DOHH2 (cell line): ENCODE measurements around the gene PRR15L.

Source experiments
- H3F3A ChIP-seq: fragments of 200-600 bp; sonication (generic), shearing (Covaris generic); 2 replicates; pipeline ENCODE4 v1.6.0; 2016; ENCODE audit warnings: antibody characterized with exemption, mild to moderate bottlenecking; ENCODE audit not compliant: control insufficient read depth, insufficient read depth
- H3K27ac ChIP-seq: fragments of 200-600 bp; sonication (generic); 2 replicates; pipeline ENCODE4 v1.5.1; 2014; ENCODE audit warnings: low read depth, mild to moderate bottlenecking, low read length, moderate library complexity
- H3K27me3 ChIP-seq: fragments of 200-600 bp; sonication (generic); 2 replicates; pipeline ENCODE4 v1.6.1; 2014; ENCODE audit warnings: mild to moderate bottlenecking, low read length, mixed read lengths; ENCODE audit not compliant: control insufficient read depth
- H3K36me3 ChIP-seq: fragments of 200-600 bp; sonication (generic); 2 replicates; pipeline ENCODE4 v1.6.1; 2014; ENCODE audit warnings: mild to moderate bottlenecking, low read length, moderate library complexity, mixed read lengths; ENCODE audit not compliant: control insufficient read depth
- H3K4me1 ChIP-seq: fragments of 200-600 bp; sonication (generic); 2 replicates; pipeline ENCODE4 v1.6.1; 2014; ENCODE audit warnings: mild to moderate bottlenecking, low read length, mixed read lengths; ENCODE audit not compliant: control insufficient read depth
- H3K4me2 ChIP-seq: fragments of 200-600 bp; sonication (generic); 2 replicates; pipeline ENCODE4 v1.6.0; 2014; ENCODE audit warnings: mild to moderate bottlenecking, low read length, moderate library complexity
- H3K4me3 ChIP-seq: fragments of 200-600 bp; sonication (generic); 2 replicates; pipeline ENCODE4 v1.5.1; 2014; ENCODE audit warnings: mild to moderate bottlenecking, low read length, mixed read lengths
- H3K79me2 ChIP-seq: fragments of 200-600 bp; sonication (generic); 2 replicates; pipeline ENCODE4 v1.6.1; 2014; ENCODE audit warnings: mild to moderate bottlenecking, low read length, mixed read lengths; ENCODE audit not compliant: control insufficient read depth
- H3K9me2 ChIP-seq: fragments of 200-600 bp; sonication (generic); replicated peaks from 2 replicates; pipeline ENCODE4 v1.6.1; 2014; ENCODE audit warnings: mild to moderate bottlenecking, low read length, mixed read lengths; ENCODE audit not compliant: control insufficient read depth
- H3K9me3 ChIP-seq: fragments of 200-600 bp; sonication (generic); 2 replicates; pipeline ENCODE4 v1.6.1; 2014; ENCODE audit warnings: antibody characterized with exemption, low read length, mixed read lengths; ENCODE audit not compliant: control insufficient read depth, insufficient read depth
- H4K20me1 ChIP-seq: fragments of 200-600 bp; sonication (generic); 2 replicates; pipeline ENCODE4 v1.6.0; 2014; ENCODE audit warnings: low read depth, mild to moderate bottlenecking, antibody characterized with exemption, low read length, moderate library complexity; ENCODE audit not compliant: control insufficient read depth, insufficient read depth
- EZH2phosphoT487 ChIP-seq: fragments of 200-600 bp; sonication (generic); IDR thresholded peaks from 2 replicates; pipeline ENCODE4 v1.6.1; 2017; ENCODE audit warnings: borderline replicate concordance, mild to moderate bottlenecking, antibody characterized with exemption, low read length, moderate library complexity, mixed read lengths
- TF ChIP-seq, protein P1 (sequence below): fragments of 200-600 bp; sonication (generic); IDR thresholded peaks from one replicate; pipeline ENCODE4 v1.5.1; 2014; ENCODE audit warnings: antibody characterized with exemption, mild to moderate bottlenecking, low read depth, low read length; ENCODE audit not compliant: poor library complexity, severe bottlenecking

PRR15L gene, protein sequence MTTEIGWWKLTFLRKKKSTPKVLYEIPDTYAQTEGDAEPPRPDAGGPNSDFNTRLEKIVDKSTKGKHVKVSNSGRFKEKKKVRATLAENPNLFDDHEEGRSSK

DNA sequence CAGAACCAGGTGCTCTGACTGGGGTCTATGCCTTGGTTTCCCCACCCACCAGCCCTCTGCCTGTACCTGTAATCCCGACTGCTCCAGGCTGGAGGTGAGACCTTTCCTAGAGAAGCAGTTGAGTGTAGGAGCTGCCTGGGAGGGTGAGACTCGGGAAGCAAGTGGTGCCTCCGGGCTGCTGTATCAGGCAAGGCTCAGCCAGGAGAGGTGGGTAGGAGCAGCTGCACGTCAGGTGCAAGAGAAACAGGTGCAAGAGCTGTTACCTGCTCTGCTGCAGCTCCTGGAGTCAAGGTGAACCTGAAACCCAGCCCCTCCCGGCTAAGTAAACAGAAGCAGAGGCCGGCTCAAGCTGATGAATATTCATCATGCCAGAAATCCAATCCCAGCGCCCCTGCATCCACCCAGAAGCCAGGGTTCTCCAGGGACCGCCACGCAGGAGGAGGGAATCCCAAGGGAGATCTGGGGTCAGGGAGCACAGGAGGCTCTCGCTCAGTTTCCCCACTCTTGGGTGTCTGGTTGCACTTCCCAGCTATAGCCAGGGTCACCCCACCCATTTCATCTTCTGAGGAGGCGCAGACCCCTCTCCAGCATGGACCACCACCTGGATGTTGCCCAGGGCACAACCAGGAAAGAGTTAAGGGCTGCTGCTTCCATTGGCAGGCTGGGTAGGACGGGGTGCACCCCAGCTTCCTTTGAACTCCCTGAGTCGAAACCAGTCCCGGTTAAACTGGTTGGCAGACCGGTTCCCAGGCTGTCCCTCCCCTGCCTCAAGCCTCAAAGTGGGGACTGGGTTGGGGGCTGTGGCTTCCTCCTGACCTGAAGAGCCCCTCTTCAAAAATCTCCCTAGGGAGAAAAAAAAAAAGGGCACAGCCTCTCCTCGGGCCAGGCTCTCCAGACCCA is at the start of gene PRR15L:
PRR15L (minus strand) TSS at position 293 of the 900 bp plus-strand sequence. CDS start 4,649 bp downstream, outside the sequence.
- Histone ChIP-seq H3K36me3 (no peaks in the 10 kb centered on the region), H3K27ac (no peak within 1 kb of the TSS), H3K9me3 (no peaks in the 10 kb centered on the region), H4K20me1 (no peaks in the 10 kb centered on the region), H3K27me3 (peaks cover 7% of the 10 kb centered on the region), H3K4me2 (no peak within 1 kb of the TSS), H3K4me3 (no peak within 1 kb of the TSS), H3K79me2 (no peaks in the 10 kb centered on the region), H3K9me2 (no peaks in the 10 kb centered on the region), H3F3A (no peaks in the 10 kb centered on the region), H3K4me1 (no peaks in the 10 kb centered on the region)
- TF ChIP-seq EZH2phosphoT487: no peak
- TF ChIP-seq, protein P1, sequence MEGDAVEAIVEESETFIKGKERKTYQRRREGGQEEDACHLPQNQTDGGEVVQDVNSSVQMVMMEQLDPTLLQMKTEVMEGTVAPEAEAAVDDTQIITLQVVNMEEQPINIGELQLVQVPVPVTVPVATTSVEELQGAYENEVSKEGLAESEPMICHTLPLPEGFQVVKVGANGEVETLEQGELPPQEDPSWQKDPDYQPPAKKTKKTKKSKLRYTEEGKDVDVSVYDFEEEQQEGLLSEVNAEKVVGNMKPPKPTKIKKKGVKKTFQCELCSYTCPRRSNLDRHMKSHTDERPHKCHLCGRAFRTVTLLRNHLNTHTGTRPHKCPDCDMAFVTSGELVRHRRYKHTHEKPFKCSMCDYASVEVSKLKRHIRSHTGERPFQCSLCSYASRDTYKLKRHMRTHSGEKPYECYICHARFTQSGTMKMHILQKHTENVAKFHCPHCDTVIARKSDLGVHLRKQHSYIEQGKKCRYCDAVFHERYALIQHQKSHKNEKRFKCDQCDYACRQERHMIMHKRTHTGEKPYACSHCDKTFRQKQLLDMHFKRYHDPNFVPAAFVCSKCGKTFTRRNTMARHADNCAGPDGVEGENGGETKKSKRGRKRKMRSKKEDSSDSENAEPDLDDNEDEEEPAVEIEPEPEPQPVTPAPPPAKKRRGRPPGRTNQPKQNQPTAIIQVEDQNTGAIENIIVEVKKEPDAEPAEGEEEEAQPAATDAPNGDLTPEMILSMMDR: no peak

DNA sequence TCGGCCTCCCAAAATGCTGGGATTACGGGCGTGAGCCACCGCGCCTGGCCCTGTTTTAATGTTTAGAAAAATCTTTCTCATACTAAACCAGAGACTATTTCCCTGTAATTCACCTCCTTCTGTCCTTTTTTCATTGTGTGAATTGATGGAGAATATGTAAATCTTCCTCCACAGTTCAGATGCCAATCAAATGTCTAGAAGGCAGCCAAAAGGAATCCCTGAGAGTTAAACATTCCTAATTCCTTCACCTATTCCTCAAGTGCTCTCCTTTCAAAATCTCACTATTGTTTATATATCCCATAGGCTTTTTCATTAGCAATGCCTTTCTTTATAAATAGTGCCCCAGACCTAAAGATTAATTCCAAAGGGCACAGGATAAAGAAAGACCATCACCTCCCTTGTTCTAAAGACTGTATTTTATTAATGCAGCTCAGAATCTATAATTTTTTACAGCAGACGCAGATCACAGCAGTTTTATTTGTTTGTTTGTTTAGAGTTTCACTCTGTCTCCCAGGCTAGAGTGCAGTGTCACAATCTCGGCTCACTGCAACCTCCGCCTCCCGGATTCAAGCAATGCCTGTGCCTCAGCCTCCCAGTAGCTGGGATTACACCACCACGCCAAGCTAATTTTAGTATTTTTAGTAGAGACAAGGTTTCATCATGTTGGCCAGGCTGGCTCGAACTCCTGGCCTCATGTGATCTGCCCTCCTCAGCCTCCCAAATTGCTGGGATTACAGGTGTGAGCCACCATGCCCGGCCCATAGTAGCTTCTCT is 49.4 kb upstream of the PRR15L start:
- Histone ChIP-seq H3K79me2 (no peaks in the 10 kb centered on the region), H3K9me3 (no peaks in the 10 kb centered on the region), H3K4me1 (peaks cover 22% of the 10 kb centered on the region), H3K4me3 (no peak overlapping the region), H3K27me3 (peaks cover 64% of the 10 kb centered on the region), H3K9me2 (no peaks in the 10 kb centered on the region), H3K4me2 (no peak overlapping the region), H3F3A (peaks cover 4% of the 10 kb centered on the region), H3K27ac (no peak overlapping the region), H3K36me3 (no peaks in the 10 kb centered on the region), H4K20me1 (no peaks in the 10 kb centered on the region)
- TF ChIP-seq EZH2phosphoT487: no peak
- TF ChIP-seq, protein P1: no peak

DNA sequence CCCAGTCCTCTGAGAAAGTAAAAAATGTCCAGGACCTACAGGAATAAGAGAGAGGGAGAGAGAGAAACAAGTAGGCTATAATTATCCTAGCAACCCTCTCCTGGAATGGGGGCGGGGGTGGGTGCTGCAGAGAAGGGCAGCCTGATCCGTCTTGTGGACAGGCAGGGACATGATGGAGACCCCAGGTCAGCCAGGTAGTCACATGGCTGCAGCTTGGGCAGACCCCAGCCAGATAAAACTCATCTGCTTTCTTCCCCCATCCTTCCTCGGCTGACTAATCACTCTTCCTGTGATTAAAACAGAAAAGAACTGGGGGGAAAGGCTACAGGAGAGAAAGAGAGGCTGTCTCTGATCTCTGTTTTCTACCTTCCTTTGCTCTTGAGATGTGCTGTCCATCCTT is 47.3 kb upstream of the PRR15L start:
- no peak overlapping the region for H3K4me2 ChIP-seq
- no peak for TF ChIP-seq EZH2phosphoT487
- TF ChIP-seq, protein P1: no peak
- H3K27me3 ChIP-seq: peaks cover 50% of the 10 kb centered on the region
- H3F3A ChIP-seq: no peaks in the 10 kb centered on the region
- peaks cover 15% of the 10 kb centered on the region for H3K4me1 ChIP-seq
- no peaks in the 10 kb centered on the region for H3K9me2 ChIP-seq
- H4K20me1 ChIP-seq: no peaks in the 10 kb centered on the region
- H3K4me3 ChIP-seq: no peak overlapping the region
- H3K27ac ChIP-seq: no peak overlapping the region
- H3K9me3 ChIP-seq: no peaks in the 10 kb centered on the region
- no peaks in the 10 kb centered on the region for H3K79me2 ChIP-seq
- no peaks in the 10 kb centered on the region for H3K36me3 ChIP-seq
